IPS-20b (cell line): ENCODE data around the gene CROCC2.
"Not testable (repeated sequence)": the region's sequence is repeated elsewhere in the genome, so short reads cannot be mapped to it uniquely, and the experiment has no call there.

Source experiments
- H3K27ac ChIP-seq: one replicate; pipeline ENCODE4 v1.5.1; 2013; ENCODE audit warnings: low read length
- H3K27me3 ChIP-seq: 2 replicates; pipeline ENCODE4 v1.6.1; 2013; ENCODE audit warnings: mild to moderate bottlenecking, low read length, inconsistent platforms; ENCODE audit not compliant: insufficient read depth
- H3K36me3 ChIP-seq: 2 replicates; pipeline ENCODE4 v1.6.1; 2013; ENCODE audit warnings: low read depth, mild to moderate bottlenecking, inconsistent platforms, low read length, moderate library complexity; ENCODE audit not compliant: insufficient read depth
- H3K4me1 ChIP-seq: 2 replicates; pipeline ENCODE4 v1.6.1; 2013; ENCODE audit warnings: mild to moderate bottlenecking, control low read depth, inconsistent platforms, low read length, moderate library complexity; ENCODE audit not compliant: insufficient read depth
- H3K4me3 ChIP-seq: 2 replicates; pipeline ENCODE4 v1.5.1; 2013; ENCODE audit warnings: mild to moderate bottlenecking, low read length, inconsistent platforms
- H3K9ac ChIP-seq: 2 replicates; pipeline ENCODE4 v1.6.1; 2013; ENCODE audit warnings: low read depth, mild to moderate bottlenecking, inconsistent platforms, low read length, moderate library complexity
- H3K9me3 ChIP-seq: 2 replicates; pipeline ENCODE4 v1.6.1; 2013; ENCODE audit warnings: mild to moderate bottlenecking, low read depth, low read length, inconsistent platforms; ENCODE audit not compliant: insufficient read depth

Gene CROCC2

GRCh38 chr2:240968731-240969624, 62.8 kb downstream of the CROCC2 start:
- Histone ChIP-seq H3K4me3 (no peak overlapping the region), H3K27ac (no peak overlapping the region), H3K9ac (no peak overlapping the region), H3K27me3 (no peaks in the 10 kb centered on the region), H3K9me3 (no peaks in the 10 kb centered on the region), H3K36me3 (no peaks in the 10 kb centered on the region), H3K4me1 (no peaks in the 10 kb centered on the region)

GRCh38 chr2:240970104-240970503, 64.0 kb downstream of the CROCC2 start:
- Histone ChIP-seq H3K27me3 (0 out of 2 replicates have a peak, but pooled peaks cover 4% of the 10 kb centered on the region), H3K27ac (no peak overlapping the region), H3K9me3 (no peaks in the 10 kb centered on the region), H3K9ac (no peak overlapping the region; the same call in 1 of the 2 replicates), H3K4me3 (no peak overlapping the region), H3K4me1 (no peaks in the 10 kb centered on the region), H3K36me3 (no peaks in the 10 kb centered on the region)

DNA sequence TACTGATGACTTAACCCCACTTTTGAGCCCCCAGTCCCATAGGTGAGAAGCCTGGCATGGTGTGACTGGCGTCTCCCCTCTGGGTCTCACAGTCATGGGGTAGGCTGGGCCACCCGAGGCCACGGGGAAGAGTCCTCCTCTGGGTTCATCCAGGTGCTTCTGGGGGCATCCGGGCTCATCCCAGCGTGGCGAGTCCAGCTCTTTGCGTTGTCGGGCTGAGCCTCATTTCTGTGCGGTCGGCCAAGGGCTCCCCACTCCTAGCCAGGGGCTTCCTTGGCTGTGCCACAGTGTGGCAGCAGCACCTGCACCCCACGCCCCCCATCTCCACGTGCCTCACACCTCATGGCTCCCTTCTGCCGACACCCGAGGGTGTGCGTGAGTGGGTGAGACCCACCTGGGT, 64.7 kb downstream of the CROCC2 start:
- Histone ChIP-seq H3K9me3 (no peaks in the 10 kb centered on the region), H3K27me3 (peaks cover 8% of the 10 kb centered on the region; the same call in 1 of the 2 replicates), H3K27ac (no peak overlapping the region), H3K4me3 (no peak overlapping the region), H3K36me3 (no peaks in the 10 kb centered on the region), H3K4me1 (no peaks in the 10 kb centered on the region), H3K9ac (no peak overlapping the region)

GRCh38 chr2:240972201-240972600, 66.1 kb downstream of the CROCC2 start:
- no peak overlapping the region for H3K4me3 ChIP-seq
- H3K36me3 ChIP-seq: no peaks in the 10 kb centered on the region
- no peaks in the 10 kb centered on the region for H3K9me3 ChIP-seq
- no peaks in the 10 kb centered on the region for H3K4me1 ChIP-seq
- H3K27ac ChIP-seq: no peak overlapping the region
- no peak overlapping the region for H3K9ac ChIP-seq
- H3K27me3 ChIP-seq: peaks cover 8% of the 10 kb centered on the region; the same call in 1 of the 2 replicates

DNA sequence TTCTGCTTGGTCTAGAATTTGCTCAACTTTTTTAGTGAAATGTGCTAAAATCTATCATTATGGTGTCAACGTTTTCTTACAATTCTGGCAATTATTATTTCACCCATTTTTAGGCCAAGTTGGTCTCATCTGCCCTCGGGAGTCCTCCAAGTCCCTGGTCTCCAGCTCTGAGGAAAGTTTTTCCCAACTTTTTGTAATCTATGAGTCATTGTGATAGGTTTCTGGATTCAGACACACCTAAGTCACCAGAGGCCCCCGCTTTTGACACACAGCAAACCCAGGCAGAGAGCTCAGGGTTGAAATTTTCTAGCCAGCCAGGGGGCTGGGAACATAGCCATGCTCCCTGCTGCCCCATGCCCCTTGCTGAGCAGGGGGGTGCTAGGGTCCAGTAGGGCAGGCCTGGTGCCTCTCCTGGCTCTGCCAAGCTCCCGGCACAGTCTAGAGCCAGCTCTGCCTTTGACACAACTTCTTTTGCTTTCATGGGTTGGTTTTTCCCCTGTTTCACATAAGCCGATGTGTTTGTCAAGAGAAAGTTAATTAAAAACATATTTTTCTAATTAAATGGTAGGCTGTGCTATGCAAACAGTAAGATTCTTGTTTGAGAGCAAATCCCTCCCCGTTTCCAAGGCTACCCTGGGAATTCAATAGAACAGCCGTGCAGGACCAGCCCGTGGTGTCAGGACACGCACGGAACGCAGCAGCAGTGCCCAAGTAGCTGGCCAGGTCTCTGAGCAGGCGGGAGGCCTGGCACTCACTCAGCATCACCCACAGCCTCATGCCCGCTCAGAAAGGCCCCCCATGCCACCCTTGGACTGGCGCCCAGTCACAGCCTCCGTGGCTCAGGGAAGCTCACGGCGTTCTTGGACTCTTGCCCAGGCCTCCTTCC, 66.7 kb downstream of the CROCC2 start:
- Histone ChIP-seq H3K27ac (no peak overlapping the region), H3K9me3 (no peaks in the 10 kb centered on the region), H3K9ac (no peak overlapping the region), H3K27me3 (peaks cover 8% of the 10 kb centered on the region; the same call in 1 of the 2 replicates), H3K4me1 (no peaks in the 10 kb centered on the region), H3K36me3 (no peaks in the 10 kb centered on the region), H3K4me3 (no peak overlapping the region)

- Histone ChIP-seq H3K27me3 (peaks cover 8% of the 10 kb centered on the region; the same call in 1 of the 2 replicates), H3K4me3 (no peak overlapping the region), H3K9ac (no peak overlapping the region), H3K9me3 (no peaks in the 10 kb centered on the region), H3K27ac (no peak overlapping the region), H3K4me1 (no peaks in the 10 kb centered on the region), H3K36me3 (no peaks in the 10 kb centered on the region)
Measured at GRCh38 chr2:240974771-240975572, 68.8 kb downstream of the CROCC2 start.

DNA sequence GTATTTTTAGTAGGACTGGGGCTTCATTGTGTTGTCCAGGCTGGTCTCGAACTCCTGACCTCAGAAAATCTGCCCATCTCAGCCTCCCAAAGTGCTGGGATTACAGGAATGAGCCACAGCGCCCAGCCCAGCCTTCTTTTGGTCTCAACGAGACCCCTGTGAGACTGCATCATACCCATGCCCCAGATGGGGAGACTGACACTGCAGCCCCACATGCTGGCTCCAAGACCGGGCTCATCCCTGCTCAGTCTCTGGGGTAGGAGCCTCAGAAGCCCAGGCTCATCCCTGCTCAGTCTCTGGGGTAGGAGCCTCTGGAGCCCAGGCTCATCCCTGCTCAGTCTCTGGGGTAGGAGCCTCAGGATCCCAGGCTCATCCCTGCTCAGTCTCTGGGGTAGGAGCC, 69.8 kb downstream of the CROCC2 start:
- H3K9ac ChIP-seq, H3K36me3 ChIP-seq, H3K4me3 ChIP-seq, H3K27me3 ChIP-seq, H3K9me3 ChIP-seq, H3K4me1 ChIP-seq, H3K27ac ChIP-seq: not testable (repeated sequence)

GRCh38 chr2:240981280-240981679, 75.1 kb downstream of the CROCC2 start:
- Histone ChIP-seq H3K9ac (no peak overlapping the region), H3K9me3 (no peaks in the 10 kb centered on the region), H3K4me3 (no peak overlapping the region), H3K4me1 (no peaks in the 10 kb centered on the region), H3K36me3 (no peaks in the 10 kb centered on the region), H3K27me3 (peaks cover 27% of the 10 kb centered on the region), H3K27ac (no peak overlapping the region)

GRCh38 chr2:240981871-240982800, 76.0 kb downstream of the CROCC2 start:
- no peaks in the 10 kb centered on the region for H3K9me3 ChIP-seq
- H3K27ac ChIP-seq: no peak overlapping the region
- peaks cover 27% of the 10 kb centered on the region for H3K27me3 ChIP-seq
- H3K9ac ChIP-seq: no peak overlapping the region
- no peaks in the 10 kb centered on the region for H3K4me1 ChIP-seq
- no peak overlapping the region for H3K4me3 ChIP-seq
- no peaks in the 10 kb centered on the region for H3K36me3 ChIP-seq

DNA sequence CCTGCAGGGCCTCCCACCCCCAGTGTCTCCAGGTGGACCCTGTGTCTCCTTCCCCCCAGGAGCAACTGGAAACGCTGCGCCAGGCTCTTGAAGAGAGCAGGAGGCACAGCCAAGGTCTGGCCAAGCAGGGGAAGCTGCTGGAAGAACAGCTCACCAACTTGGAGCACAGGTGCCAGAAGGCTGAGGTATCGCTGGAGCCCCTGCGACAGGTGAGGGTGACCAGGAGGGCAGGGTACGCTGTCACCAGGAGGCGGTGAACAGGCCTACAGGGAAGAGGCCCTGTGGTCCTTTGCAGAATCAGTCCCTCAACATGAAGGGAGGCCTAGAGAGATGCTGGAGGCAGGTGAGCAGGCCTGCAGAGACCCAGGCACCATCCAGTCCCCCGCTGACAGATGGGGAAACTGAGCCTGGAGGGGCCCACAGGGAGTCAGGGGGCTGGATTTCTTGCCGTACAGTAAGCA, 76.7 kb downstream of the CROCC2 start:
- Histone ChIP-seq H3K4me1 (no peaks in the 10 kb centered on the region), H3K4me3 (no peak overlapping the region), H3K9me3 (no peaks in the 10 kb centered on the region), H3K36me3 (no peaks in the 10 kb centered on the region), H3K9ac (no peak overlapping the region), H3K27ac (no peak overlapping the region), H3K27me3 (peaks cover 27% of the 10 kb centered on the region)
